ENCODE data around the gene GARIN1A.
A peak's percentile ranks its signal among the peaks of the same experiment; 100 is the strongest.
"Not testable (repeated sequence)": the region's sequence is repeated elsewhere in the genome, so short reads cannot be mapped to it uniquely, and the experiment has no call there.

GARIN1A gene

GRCh38 chr7:128676665-128677064 lies 4.6 kb downstream of the GARIN1A start:
- H4K91ac ChIP-seq (ENCODE audit: low read depth, low read length, poor library complexity), result no peak overlapping the region
- no peaks in the 10 kb centered on the region for H3K36me3 ChIP-seq (replicated peaks in 1 of 2; ENCODE audit: control insufficient read depth in 2 of 2, insufficient read depth in 2 of 2, low read length in 2 of 2)
- H2AFZ ChIP-seq (ENCODE audit: low read length), result no peak overlapping the region
- no peak overlapping the region for H2BK12ac ChIP-seq (ENCODE audit: low read length)
- H3K14ac ChIP-seq (ENCODE audit: low read length), result no peak overlapping the region
- no peak overlapping the region for H3K18ac ChIP-seq (ENCODE audit: low read length)
- no CpG with 5 or more reads among the region's 4 CpGs for WGBS, 2 donors (ENCODE audit: extremely low coverage in 2 of 2, insufficient read length in 2 of 2, insufficient replicate concordance in 1 of 2)
- H3K4me2 ChIP-seq (ENCODE audit: insufficient read depth, low read length, poor library complexity, severe bottlenecking), result no peak overlapping the region
- H4K8ac ChIP-seq (ENCODE audit: low read depth, low read length), result no peak overlapping the region
- H2BK5ac ChIP-seq (ENCODE audit: low read length), result no peak overlapping the region
- H3K23ac ChIP-seq (ENCODE audit: low read depth, low read length, poor library complexity), result no peak overlapping the region
- H2BK120ac ChIP-seq (ENCODE audit: low read depth, low read length), result no peak overlapping the region
- H3K4me3 ChIP-seq (ENCODE audit: low read length in 2 of 2), result no peak overlapping the region
- H3K9ac ChIP-seq (ENCODE audit: low read depth, low read length, poor library complexity), result no peak overlapping the region
- H3K27me3 ChIP-seq (ENCODE audit: control insufficient read depth in 3 of 3, insufficient read depth in 3 of 3, low read depth in 1 of 3, low read length in 3 of 3), result no peaks in the 10 kb centered on the region
- H3K4ac ChIP-seq (ENCODE audit: low read length), result no peak overlapping the region
- DNase-seq (ENCODE audit: low spot score), result no peak
- no peak overlapping the region for H3K27ac ChIP-seq (replicated peaks; ENCODE audit: low read length)
- no peak overlapping the region for H2AK5ac ChIP-seq (ENCODE audit: low read depth, low read length)
- H3K9me3 ChIP-seq (replicated peaks in 1 of 2; ENCODE audit: control insufficient read depth in 2 of 2, insufficient read depth in 1 of 2, low read depth in 1 of 2, low read length in 2 of 2), result no peaks in the 10 kb centered on the region
- H3K79me1 ChIP-seq (ENCODE audit: low read depth, low read length), result peaks cover 2% of the 10 kb centered on the region
- H3K4me1 ChIP-seq (ENCODE audit: control insufficient read depth in 2 of 2, insufficient read depth in 1 of 2, low read depth in 1 of 2, low read length in 2 of 2), result peaks cover 0 to 13% of the 10 kb centered on the region in 2 donors
- H2BK15ac ChIP-seq (ENCODE audit: low read length), result no peak overlapping the region

GRCh38 chr7:128679920-128680319 lies 7.8 kb downstream of the GARIN1A start:
- H3K14ac ChIP-seq (ENCODE audit: low read length), result no peak overlapping the region
- no peak overlapping the region for H2BK5ac ChIP-seq (ENCODE audit: low read length)
- no peak overlapping the region for H4K8ac ChIP-seq (ENCODE audit: low read depth, low read length)
- no peaks in the 10 kb centered on the region for H3K27me3 ChIP-seq (ENCODE audit: control insufficient read depth in 3 of 3, insufficient read depth in 3 of 3, low read depth in 1 of 3, low read length in 3 of 3)
- H3K9ac ChIP-seq (ENCODE audit: low read depth, low read length, poor library complexity), result no peak overlapping the region
- no peak overlapping the region for H4K91ac ChIP-seq (ENCODE audit: low read depth, low read length, poor library complexity)
- H3K4me3 ChIP-seq (ENCODE audit: low read length in 2 of 2), result no peak overlapping the region
- H3K23ac ChIP-seq (ENCODE audit: low read depth, low read length, poor library complexity), result peak overlapping the region; percentile 3
- no peak overlapping the region for H2BK12ac ChIP-seq (ENCODE audit: low read length)
- no peak overlapping the region for H3K4ac ChIP-seq (ENCODE audit: low read length)
- no peak overlapping the region for H3K27ac ChIP-seq (replicated peaks; ENCODE audit: low read length)
- no peaks in the 10 kb centered on the region for H3K9me3 ChIP-seq (replicated peaks in 1 of 2; ENCODE audit: control insufficient read depth in 2 of 2, insufficient read depth in 1 of 2, low read depth in 1 of 2, low read length in 2 of 2)
- no peak overlapping the region for H2AFZ ChIP-seq (ENCODE audit: low read length)
- H2BK120ac ChIP-seq (ENCODE audit: low read depth, low read length), result no peak overlapping the region
- H2AK5ac ChIP-seq (ENCODE audit: low read depth, low read length), result no peak overlapping the region
- peaks cover 0 to 7% of the 10 kb centered on the region in 2 donors for H3K4me1 ChIP-seq (ENCODE audit: control insufficient read depth in 2 of 2, insufficient read depth in 1 of 2, low read depth in 1 of 2, low read length in 2 of 2)
- no peak for DNase-seq (ENCODE audit: low spot score)
- peaks cover 1% of the 10 kb centered on the region for H3K79me1 ChIP-seq (ENCODE audit: low read depth, low read length)
- H3K36me3 ChIP-seq (replicated peaks in 1 of 2; ENCODE audit: control insufficient read depth in 2 of 2, insufficient read depth in 2 of 2, low read length in 2 of 2), result peaks cover 0 to 5% of the 10 kb centered on the region in 2 donors
- H3K18ac ChIP-seq (ENCODE audit: low read length), result peak overlapping the region; percentile 39
- no CpG with 5 or more reads among the region's 6 CpGs for WGBS, 2 donors (ENCODE audit: extremely low coverage in 2 of 2, insufficient read length in 2 of 2, insufficient replicate concordance in 1 of 2)
- no peak overlapping the region for H3K4me2 ChIP-seq (ENCODE audit: insufficient read depth, low read length, poor library complexity, severe bottlenecking)
- H2BK15ac ChIP-seq (ENCODE audit: low read length), result no peak overlapping the region

DNA sequence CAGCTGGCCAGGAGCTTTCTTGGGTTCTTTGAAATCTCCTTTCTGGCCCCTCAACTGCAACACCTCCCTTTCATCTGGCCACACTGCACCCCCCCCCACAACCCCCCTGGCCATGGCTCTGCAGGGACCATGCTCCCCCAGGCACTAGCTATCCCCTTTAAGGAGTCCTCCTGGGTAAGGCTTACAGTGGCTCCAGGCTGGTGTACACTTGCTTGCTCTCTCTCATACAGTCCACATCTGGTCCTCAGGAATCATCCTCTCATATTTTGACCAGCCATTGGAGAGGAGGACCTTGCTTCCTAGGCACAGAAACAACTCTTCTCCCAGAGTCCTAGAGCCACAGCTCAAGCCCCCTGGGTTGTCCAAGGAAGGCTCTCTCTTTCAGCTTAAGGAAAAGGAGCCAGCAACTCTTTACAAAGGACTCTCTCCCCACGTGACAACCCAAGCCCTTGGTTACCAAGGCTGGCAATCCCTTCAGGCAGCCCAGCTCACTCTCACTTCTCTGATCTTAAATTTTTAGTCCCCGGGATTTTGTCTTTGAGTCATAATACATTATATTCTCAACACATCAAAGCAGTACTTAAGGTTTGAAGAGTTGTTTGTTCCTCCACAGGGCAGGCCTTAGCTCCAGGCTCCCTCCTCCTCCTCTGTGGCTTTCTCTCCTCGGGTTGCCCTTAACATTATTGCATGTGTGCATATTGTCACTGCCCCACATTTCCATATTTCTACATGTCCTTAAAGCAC lies 9.9 kb downstream of the GARIN1A start:
- H3K27me3 ChIP-seq (ENCODE audit: control insufficient read depth in 3 of 3, insufficient read depth in 3 of 3, low read depth in 1 of 3, low read length in 3 of 3), result no peaks in the 10 kb centered on the region
- no CpG with 5 or more reads among the region's 3 CpGs for WGBS, 2 donors (ENCODE audit: extremely low coverage in 2 of 2, insufficient read length in 2 of 2, insufficient replicate concordance in 1 of 2)
- no peak overlapping the region for H3K4me3 ChIP-seq (ENCODE audit: low read length in 2 of 2)

GRCh38 chr7:128683270-128683669 lies 11.2 kb downstream of the GARIN1A start:
- DNase-seq (ENCODE audit: low spot score); H3K4me2 ChIP-seq (ENCODE audit: insufficient read depth, low read length, poor library complexity, severe bottlenecking); H3K79me1 ChIP-seq (ENCODE audit: low read depth, low read length); H3K27ac ChIP-seq (replicated peaks; ENCODE audit: low read length); H3K18ac ChIP-seq (ENCODE audit: low read length); H3K9me3 ChIP-seq (replicated peaks in 1 of 2; ENCODE audit: control insufficient read depth in 2 of 2, insufficient read depth in 1 of 2, low read depth in 1 of 2, low read length in 2 of 2); H3K14ac ChIP-seq (ENCODE audit: low read length); H3K9ac ChIP-seq (ENCODE audit: low read depth, low read length, poor library complexity); H3K27me3 ChIP-seq (ENCODE audit: control insufficient read depth in 3 of 3, insufficient read depth in 3 of 3, low read depth in 1 of 3, low read length in 3 of 3); H2BK15ac ChIP-seq (ENCODE audit: low read length); H2BK12ac ChIP-seq (ENCODE audit: low read length); H4K91ac ChIP-seq (ENCODE audit: low read depth, low read length, poor library complexity); H3K36me3 ChIP-seq (replicated peaks in 1 of 2; ENCODE audit: control insufficient read depth in 2 of 2, insufficient read depth in 2 of 2, low read length in 2 of 2); H2AK5ac ChIP-seq (ENCODE audit: low read depth, low read length); H2AFZ ChIP-seq (ENCODE audit: low read length); H3K4me1 ChIP-seq (ENCODE audit: control insufficient read depth in 2 of 2, insufficient read depth in 1 of 2, low read depth in 1 of 2, low read length in 2 of 2); H3K4ac ChIP-seq (ENCODE audit: low read length); H3K4me3 ChIP-seq (ENCODE audit: low read length in 2 of 2); H2BK5ac ChIP-seq (ENCODE audit: low read length); H2BK120ac ChIP-seq (ENCODE audit: low read depth, low read length); H4K8ac ChIP-seq (ENCODE audit: low read depth, low read length); H3K23ac ChIP-seq (ENCODE audit: low read depth, low read length, poor library complexity): not testable (repeated sequence)
- WGBS, 2 donors (ENCODE audit: extremely low coverage in 2 of 2, insufficient read length in 2 of 2, insufficient replicate concordance in 1 of 2), result no CpG with 5 or more reads among the region's 1 CpG

More for the DNA sequence above, 9.9 kb downstream of the GARIN1A start:
- H2BK12ac ChIP-seq (ENCODE audit: low read length), result no peak overlapping the region
- no peak overlapping the region for H3K4me2 ChIP-seq (ENCODE audit: insufficient read depth, low read length, poor library complexity, severe bottlenecking)
- no peak for DNase-seq (ENCODE audit: low spot score)
- no peak overlapping the region for H3K14ac ChIP-seq (ENCODE audit: low read length)
- H2BK15ac ChIP-seq (ENCODE audit: low read length), result no peak overlapping the region
- no peaks in the 10 kb centered on the region for H3K9me3 ChIP-seq (replicated peaks in 1 of 2; ENCODE audit: control insufficient read depth in 2 of 2, insufficient read depth in 1 of 2, low read depth in 1 of 2, low read length in 2 of 2)
- no peak overlapping the region for H2AK5ac ChIP-seq (ENCODE audit: low read depth, low read length)
- H2BK5ac ChIP-seq (ENCODE audit: low read length), result no peak overlapping the region
- no peaks in the 10 kb centered on the region for H3K79me1 ChIP-seq (ENCODE audit: low read depth, low read length)
- H3K4ac ChIP-seq (ENCODE audit: low read length), result no peak overlapping the region
- no peak overlapping the region for H4K8ac ChIP-seq (ENCODE audit: low read depth, low read length)
- H3K9ac ChIP-seq (ENCODE audit: low read depth, low read length, poor library complexity), result no peak overlapping the region
- peaks cover 0 to 5% of the 10 kb centered on the region in 2 donors for H3K36me3 ChIP-seq (replicated peaks in 1 of 2; ENCODE audit: control insufficient read depth in 2 of 2, insufficient read depth in 2 of 2, low read length in 2 of 2)
- H3K23ac ChIP-seq (ENCODE audit: low read depth, low read length, poor library complexity), result no peak overlapping the region
- H4K91ac ChIP-seq (ENCODE audit: low read depth, low read length, poor library complexity), result peak overlapping the region; percentile 46
- no peak overlapping the region for H3K27ac ChIP-seq (replicated peaks; ENCODE audit: low read length)
- no peak overlapping the region for H2BK120ac ChIP-seq (ENCODE audit: low read depth, low read length)
- no peak overlapping the region for H2AFZ ChIP-seq (ENCODE audit: low read length)
- H3K4me1 ChIP-seq (ENCODE audit: control insufficient read depth in 2 of 2, insufficient read depth in 1 of 2, low read depth in 1 of 2, low read length in 2 of 2), result peaks cover 0 to 7% of the 10 kb centered on the region in 2 donors
- H3K18ac ChIP-seq (ENCODE audit: low read length), result peak overlapping the region; percentile 78

Data from neuronal stem cell (in vitro differentiated cells).